ENCODE measurements around the gene TSPAN15. TPM values are rescaled to one million over a fixed set of nuclear protein-coding genes. Genes with fewer than 3 reads are reported as not detected.
A peak's percentile ranks its signal among the peaks of the same experiment; 100 is the strongest.

Gene TSPAN15
- total RNA-seq, 1 donor from 2014 or later = 156 TPM

DNA sequence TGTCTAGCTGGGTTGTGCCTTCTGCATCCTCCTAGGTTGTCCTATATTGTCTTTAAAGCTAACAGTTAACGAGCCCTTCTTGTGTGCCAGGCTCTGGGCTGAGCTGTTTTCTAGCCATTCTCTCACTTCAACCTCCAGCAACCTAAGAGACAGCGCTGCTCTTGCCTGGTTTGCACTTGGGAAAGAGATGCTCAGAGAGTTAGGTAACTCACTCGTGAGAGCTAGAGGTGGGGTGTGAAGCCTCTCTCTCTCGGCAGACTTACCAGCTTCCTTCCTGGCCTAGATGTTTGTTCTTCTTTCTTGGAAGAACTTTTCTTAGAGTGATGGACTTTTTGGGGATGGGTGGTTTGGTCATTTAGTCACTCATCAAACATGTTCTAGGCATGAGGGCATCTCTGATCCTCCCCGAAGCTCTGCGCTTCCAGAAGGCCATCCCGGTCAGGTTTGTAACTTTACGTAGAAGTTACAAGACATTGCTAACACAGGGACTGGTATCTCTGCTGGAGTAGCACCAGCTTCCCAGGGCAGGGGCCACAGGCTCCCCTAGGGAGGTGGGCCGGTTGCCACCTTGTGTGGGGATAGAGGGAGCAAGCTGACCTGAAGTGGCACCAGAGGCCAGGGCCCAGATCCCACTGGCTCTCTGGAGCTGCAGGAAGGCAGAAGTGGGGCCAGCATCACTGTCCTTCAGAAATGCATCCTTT lies 14.3 kb downstream of the TSPAN15 start:
- DNase-seq (ENCODE audit: low spot score) = no peak

DNA sequence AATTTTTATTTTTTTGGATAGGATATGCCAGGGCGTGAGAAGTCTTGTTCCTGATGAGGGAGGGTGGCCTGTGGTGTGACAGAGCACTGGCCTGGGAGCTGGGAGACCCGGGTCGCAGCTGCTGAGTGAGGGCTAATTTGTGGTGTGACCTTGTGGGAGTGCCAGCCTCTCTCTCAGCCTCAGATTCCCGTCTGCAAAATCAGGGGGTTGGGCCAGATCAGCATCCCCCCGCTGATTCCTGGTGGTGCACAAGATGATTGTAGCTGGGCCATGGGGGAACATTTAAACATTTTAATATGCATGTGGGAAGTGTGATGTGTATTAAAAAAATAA lies 14.9 kb downstream of the TSPAN15 start:
- no peak for DNase-seq (ENCODE audit: low spot score)

DNA sequence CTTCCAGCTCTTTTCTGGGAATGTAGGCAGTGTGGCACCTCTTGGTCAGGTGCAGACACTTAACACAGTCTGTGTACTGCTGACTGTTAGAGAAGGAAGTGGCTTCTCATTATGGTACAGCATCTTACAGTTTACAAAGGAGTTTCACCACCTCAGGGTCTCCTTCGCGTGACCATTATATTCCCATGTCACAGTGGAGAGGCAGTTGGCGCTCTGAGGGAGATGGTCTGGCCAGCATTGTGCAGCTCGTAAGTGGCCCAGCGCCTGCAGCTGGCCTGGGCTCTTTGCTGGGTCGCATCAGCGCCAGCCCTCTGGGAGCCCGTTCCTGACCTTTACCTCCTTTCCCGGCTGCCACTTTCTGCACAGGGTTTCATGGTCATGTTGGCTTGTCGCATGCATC lies 15.4 kb downstream of the TSPAN15 start:
- DNase-seq (ENCODE audit: low spot score) = no peak

DNA sequence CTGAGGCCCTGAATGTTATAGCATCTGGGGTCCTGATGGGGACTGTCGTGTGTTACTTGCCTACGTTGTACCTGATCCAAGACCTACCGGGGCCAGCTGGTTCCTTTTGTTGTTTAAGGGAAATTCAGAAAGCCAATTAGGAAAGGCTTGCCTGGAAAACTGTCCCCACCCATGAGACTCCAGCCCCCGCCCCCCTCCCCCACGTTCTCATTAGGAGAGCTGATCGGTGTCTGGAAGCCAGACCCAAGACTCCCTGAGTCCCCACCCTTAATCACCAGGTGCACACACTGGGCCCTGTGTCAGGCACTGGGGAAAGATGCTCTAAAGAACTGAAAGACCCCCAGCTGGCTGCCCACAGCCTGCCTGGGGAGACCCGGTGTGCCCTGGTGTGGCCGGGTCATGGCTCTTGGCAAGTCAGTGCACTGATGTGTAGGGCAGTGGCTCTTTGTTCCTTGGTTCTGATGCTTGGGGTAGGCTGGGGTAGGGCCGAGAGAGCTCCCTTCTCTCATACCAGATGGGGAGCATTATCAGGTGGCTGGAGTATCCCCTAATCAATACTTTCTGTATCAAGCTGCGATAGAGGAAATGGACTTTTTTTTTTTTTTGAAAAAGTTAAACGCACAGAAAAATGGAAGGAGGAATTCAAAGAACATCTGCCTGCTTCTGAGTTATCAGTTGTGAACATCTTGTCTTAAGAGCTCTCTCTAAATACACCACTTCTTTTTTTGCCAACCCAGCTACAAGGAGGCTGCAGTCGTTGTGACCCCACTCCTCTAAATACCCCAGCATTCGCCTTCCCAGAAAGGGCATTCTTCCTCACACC lies 16.9 kb downstream of the TSPAN15 start:
- no peak for DNase-seq (ENCODE audit: low spot score)

DNA sequence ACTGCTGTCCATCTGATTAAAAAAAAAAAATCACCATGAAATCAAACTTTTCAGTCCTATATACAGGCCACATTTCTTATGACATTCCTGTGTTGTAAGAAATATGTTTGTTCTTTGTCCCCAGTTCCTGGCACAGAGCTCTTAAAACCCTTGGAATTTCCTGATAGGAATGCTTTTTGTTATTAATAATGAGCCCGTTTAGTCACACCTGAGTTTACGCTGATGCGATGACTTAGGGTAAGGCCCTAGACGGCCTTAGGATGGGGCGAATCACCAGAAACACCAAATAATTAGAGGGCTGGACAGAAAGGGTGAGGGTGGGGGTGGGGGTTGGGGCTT lies 17.5 kb downstream of the TSPAN15 start:
- DNase-seq (ENCODE audit: low spot score) = no peak

DNA sequence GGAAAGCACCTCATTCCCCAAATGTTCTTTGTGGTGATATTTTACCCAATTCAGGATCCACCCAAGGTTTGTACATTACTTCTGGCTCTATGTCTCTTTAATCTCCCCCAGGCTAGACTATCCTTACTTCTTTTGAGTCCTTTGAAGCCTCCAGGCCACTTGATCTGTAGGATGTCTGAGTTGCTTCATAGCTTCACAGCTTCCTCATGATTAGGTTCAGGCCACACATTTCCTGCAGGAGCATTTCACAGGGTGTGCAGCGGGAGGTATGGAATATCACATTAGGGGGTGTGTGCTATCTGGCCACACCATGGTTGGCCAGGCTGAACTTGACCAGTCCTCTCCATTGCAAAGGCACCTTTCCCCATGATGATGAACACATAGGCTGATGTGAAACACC lies 18.7 kb downstream of the TSPAN15 start:
- no peak for DNase-seq (ENCODE audit: low spot score)

DNA sequence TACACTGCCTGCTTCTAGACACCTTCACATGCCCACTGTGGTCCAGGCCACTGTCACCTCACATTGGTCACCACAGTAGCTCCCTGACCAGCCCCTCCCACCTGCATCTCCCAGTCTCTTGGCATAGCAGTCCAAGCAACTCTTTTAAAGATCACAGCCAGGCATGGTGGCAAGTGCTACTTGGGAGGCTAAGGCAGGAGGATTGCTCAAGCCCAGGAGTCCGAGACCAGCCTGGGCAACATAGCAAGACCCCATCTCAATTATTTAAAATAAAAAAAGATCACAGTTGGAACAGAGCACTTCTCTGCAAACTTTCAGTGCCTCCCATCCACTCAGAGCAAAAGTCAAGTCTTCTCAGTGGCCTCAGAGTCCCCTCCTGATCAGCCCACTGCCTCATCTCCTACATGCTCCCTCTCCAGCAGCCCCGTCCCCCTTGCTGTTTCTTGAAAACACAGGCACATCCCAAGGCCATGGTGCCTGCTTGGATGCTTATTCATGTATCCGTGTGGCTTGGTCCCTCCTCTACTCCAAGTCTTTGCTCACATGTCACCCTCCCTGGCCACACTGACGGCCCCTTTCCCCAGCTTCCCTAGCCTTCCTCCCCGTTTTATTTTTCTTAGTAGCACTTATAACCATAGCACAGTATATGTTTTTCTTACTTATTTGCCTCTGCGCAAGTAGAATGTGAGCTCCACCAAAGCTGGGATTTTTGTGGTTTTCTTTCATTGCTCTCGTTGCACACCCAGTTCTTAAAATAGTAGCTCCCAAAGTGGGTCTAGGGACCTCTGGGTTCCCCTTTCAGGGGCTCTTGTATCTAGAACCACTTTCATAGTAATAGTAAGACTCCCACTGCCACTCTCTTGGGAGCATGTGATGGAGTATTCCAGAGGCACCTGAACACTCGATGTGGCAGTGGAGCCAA lies 19.5 kb downstream of the TSPAN15 start:
- DNase-seq (ENCODE audit: low spot score) = peak; percentile 38

DNA sequence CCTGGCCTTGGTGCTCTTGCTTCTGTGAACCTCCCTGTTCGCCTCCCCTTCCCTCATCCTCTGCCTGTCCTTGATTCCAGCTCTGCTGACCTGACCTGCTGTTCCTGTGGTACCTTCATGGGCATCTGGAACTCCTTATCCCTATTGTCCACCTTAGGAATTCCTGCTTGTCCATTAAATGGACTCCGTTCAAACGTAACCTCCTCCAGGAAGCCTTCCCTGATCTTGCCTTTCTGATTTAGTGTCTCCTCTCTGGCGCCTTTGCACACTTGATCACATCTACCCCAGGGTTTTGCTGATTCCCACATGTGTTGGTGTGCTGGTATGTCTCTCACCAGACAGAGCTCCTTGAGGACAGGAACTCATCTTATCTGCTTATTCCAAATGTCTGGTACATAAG lies 20.9 kb downstream of the TSPAN15 start:
- DNase-seq (ENCODE audit: low spot score) = no peak

DNA sequence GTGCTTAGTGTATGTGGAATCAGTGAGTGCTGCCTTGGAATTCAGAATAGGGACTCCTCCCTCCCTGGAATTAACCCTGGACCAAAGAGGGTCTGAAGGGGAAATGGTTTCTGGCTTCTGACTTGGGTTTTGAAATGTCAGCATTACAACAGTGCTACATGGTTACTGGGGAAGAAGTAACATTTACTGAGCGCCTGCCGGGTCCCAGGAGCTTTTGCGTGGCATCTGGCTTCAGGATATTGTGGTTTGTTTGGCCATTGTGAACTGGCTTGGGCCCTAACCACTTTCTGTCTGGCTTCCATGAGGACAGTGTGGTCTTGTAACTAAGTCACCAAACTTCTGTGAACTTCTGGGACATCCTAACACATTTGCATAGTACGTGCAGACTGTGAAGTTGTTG lies 21.3 kb downstream of the TSPAN15 start:
- DNase-seq (ENCODE audit: low spot score) = no peak

DNA sequence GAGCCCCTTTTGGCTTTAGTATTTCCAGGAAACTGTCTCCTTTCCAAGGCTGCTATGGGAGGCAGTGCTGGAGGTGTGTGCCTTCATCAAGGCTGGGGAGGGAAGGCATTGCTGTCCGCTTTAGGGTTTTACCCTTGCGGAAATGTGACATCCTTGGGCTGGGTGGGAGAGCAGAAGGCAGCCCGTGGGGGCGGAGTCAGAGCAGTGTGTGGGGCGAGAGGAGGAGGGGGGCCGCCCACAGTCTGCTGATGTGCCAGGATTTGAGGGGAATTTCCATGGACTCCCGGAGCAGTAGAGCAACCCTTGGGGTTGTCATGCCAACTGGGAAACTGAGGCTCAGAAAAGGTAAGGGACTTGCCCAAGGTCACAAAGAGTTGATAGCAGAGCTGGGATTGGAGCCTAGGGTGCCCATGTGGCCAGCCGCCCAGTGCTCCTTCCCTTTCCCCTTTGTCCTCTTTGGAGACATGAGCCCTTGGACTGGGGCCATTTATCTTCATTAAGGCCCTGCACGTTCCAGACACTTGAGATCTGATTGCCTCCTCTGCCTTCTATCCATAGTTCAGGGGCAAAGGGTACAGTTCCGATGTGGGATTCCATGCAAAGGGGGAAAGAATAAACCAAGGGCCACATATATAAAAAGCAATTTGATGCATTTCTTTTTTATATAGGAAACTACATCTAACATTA lies 22.2 kb downstream of the TSPAN15 start:
- no peak for DNase-seq (ENCODE audit: low spot score)

DNA sequence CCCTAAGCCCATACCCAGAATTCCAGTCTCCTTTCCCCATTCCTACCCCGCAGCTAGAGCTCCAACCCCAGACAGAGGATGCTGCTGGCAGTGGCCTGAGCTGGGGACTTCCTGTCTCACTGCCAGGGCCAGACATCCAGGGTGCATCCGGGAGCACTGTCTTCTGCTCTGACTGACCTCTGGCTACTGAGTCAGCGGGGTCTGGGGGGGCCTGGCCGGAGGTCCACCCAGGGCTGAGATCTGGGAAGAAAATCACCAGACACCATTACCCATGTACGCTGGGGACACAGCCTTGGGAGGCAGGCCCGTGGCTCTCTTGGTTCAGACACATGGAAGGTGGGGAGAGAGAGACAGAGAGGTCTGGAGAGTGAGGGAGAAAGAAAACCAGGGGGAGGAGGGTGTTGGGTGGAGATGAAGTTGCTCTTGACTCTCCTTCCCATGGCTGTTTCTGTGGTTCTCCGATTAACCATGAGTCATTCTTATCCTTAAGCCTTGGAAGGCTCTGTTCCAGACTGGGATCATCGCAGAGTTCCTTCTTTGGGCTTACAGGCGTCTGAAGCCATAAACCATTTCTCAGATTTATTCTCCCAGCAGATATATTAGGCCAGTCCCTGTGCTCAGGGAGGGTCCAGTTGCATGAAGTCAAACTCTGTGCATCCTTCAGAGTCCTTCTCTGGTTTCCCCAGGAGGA lies 23.6 kb downstream of the TSPAN15 start:
- no peak for DNase-seq (ENCODE audit: low spot score)

DNA sequence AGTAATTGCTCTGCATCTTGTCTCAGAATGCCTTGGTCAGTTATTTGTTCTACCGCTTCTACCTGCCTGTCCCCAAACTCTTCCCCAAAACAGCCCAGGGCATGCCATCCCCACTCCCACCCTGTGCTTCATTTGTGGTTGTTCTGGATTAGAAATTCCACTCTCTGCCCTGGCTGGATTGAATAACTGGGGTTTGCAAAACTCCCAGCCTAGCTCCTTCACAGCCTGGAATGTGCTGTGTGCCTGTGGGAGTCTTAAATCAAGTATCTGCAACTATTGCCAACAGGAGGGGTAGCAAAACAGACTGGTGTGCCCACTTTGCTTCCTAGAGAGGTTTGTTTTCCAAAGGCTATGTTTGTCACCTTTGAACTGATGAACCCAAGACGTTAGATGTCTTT lies 24.2 kb downstream of the TSPAN15 start:
- DNase-seq (ENCODE audit: low spot score) = no peak

DNA sequence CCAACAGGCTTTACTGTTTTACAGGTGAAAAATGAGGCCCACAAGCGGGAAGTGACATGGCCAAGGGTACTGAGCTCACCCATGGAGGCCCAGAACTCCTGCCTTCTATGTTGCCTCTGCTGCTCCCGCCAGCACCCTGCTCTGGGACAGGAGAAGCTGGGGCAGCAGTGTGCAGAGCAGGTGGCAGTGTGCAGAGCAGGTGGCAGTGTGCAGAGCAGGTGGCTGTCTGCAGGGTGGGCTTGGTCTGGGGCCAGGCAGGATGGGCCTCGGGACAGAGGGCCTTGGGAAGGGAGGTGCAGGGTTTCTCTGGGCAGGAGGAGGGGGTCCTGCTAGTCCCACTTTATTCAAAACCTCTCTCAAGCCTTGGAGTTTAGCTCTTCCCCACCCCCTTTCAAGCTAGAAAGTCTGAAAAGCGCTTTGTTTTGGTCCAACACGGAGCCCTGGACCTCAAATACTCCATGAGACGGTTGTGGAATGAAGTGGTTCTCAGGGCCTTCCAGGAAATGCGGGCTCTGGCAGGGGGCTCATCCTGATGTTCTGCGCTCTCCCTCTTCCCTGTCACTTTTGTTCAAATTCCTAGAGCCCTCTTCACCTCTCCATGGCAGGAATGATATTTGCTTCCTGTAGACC lies 26.8 kb downstream of the TSPAN15 start:
- DNase-seq (ENCODE audit: low spot score) = no peak

DNA sequence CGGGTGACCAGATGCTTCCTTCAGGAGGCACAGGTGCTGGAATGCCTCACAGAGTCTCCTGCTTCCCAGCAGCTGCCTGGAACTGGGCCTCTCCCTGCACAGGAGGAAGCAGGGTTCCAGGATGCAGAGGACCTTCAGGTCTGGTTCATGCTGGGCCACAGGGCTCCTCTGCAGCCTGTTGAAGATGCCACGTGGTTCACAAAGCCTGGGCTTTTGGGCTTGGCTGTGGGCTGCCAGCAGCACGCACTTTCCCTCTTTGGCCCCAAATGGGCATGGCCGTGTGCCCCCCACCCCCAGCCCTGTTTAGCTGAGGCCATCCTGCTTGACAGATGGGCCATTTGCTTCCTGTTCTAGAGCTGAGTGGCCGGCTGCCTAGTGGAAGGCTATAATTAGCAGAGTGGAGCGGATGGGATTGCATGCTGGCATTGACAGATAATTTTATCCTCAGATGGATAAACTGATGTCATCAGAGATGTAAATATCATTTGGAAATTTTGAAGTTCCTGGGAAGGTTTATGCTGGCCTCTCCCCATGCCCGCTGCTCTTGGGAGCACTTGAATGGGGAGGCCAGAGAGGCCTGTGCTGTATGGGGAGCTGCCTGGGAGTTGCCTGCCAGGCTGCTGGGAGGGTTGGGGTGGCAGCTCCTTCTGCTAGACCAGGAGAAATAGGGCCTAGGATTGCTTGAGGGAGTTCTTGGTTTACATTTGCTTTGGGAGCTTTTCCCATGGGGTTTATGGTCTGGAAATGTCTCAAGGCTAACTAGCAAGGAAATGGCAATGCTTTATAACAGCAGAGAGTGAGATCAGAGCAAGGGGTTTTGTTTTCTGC lies 28.2 kb downstream of the TSPAN15 start:
- DNase-seq (ENCODE audit: low spot score) = no peak

DNA sequence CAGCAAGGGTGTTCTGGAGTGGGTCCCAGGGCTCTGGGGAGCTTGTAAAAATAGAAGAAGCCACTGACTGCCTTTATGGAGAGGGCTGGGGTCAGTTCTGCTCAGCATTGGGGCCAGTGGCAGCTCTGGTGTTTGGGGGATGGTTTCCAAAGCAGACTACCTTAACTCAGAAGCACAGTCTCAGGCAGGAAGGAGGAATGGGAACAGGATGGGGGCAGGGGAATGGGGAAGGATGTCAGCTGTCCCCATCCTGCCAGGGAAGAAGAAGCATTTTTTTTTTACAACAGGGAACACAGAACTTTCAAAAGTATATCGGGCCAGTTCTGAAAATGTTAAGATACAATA lies 28.8 kb downstream of the TSPAN15 start:
- no peak for DNase-seq (ENCODE audit: low spot score)

DNA sequence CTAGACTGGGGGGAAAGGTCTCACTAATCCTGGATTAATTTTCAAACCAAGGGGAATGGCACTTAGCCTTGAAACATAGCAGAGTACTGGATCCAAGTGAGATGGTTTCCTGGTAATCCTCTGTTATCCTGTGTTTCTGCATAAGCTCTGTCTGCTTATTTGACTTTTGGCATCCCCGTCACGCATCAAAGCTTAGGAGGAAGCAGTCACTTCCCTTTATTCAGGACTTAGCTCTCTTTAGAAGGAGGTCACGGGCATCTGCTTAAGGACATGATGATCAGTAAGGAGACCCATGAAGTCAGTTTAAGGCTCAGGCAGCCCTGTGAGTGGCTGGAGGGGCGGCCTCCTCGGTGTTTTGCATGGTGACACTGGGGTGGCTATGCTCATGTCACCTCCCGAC lies 30.0 kb downstream of the TSPAN15 start:
- DNase-seq (ENCODE audit: low spot score) = no peak

DNA sequence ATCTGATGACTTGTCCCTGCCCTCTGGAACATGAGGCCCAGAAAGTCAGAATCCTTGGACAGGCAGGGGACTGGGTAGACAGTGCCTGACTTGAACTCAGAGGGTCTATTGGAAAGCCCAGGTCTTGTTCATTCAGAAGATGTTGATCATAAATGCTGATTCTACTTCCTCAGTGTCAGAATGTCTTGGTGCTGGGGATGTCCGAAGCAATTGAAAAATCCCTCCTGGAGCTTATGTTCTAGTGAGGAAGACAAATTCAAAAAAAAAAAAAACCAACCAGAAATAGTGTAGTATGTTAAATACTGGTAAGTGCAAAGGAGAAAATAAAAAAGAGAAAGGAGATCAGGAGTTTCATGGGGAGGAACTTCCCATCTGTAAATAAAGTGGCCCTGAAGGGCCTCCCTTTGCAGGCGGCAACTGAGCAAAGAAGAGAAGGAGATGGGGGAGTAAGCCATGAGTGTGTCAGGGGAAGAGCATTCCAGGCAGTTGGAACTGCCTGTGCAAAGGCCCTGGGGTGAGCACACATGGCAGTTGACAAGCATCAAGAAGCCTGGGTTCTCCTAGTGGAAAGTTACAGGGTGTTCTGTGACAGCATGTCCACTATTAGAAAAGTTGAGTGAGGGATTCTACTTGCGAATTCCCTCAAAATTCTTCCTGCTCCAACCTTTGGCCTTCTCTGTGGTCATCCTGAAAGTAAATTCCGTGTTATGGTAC lies 30.7 kb downstream of the TSPAN15 start:
- DNase-seq (ENCODE audit: low spot score) = no peak

DNA sequence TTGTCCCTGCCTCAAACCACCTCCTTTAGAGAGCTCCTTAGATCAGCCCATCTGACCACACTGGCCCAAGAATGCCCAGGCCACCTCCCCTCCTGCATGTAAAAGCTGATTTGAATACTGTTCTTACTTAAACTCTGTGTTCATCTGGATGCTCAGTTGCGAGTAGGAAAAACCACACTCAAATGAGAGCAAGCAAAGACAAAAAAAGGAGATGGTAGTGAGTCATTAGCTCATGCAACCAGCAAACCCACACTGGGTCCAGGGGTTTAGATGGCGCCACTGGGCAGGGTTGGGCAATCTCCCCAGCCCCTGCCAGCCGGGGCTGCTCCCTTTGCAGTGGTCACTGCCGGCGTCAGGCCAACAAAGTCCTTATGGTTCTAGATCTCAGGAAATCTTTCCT lies 32.7 kb downstream of the TSPAN15 start:
- no peak for DNase-seq (ENCODE audit: low spot score)

DNA sequence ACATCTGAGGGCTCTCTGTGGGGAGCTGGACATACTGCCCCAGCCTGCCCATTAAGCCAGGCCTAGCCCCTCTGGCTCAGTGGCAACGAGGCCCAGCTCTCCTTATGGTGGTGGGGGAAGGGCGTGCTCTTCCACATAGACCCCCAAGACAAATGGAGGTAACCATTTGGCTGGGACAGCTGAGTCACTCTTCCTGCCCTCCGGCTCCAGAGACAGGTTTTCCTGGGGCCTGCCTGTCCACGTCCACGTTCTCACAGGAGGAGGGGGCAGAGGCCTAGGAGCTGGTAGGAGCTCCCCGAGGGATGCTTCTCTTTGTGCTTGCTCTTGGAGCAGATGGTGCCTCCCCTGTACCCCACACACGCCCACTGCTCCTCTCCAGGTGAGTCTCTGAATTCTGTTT lies 33.5 kb downstream of the TSPAN15 start:
- no peak for DNase-seq (ENCODE audit: low spot score)
